NK-92 treated with Interleukin-12 subunit alpha and Interleukin-12 subunit beta, amount 100 ng/mL, for 24 hours (cell line): Measurements from ENCODE around the gene IFNG-AS1.
A peak's percentile ranks its signal among the peaks of the same experiment; 100 is the strongest.

Experiments used
- DNase-seq: peaks from one replicate; lab custom pipeline; 2025; lab: John Stamatoyannopoulos, UW

IFNG-AS1 gene

DNA sequence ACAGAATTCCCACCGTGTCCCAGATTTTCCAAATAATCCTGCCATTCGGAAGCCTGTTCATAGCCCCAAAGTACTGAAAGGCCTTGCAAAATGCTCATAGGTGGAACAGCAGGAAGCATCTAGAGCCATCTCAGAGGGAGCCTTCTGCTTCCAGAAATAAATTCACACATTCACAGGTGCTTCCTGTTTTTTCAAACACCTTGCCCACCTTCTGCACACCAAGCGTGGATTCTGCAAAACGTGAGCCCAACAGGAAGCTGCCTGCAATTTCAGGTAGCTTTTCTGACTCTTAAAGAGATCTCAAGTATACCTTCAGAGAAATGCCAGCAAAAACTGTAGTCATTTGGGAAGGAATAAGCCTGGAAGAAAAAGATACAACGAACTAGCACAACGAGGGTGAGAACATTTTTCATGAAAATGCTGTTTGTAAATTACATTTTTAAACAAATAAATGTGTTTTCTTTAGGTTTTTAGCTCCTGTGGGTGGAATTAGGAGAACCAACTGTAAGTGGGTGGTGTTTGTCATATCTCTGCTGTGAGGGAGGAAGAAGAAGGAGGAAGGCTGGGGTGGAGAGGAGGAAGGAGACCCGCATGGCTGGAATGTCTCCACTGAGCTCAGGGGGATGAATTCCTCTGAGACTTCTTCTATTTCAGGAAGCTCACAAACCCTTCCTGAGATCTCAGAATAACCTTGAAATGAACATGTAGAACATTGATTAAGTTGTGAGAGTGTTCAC, at the start of gene IFNG-AS1:
TSS of gene IFNG-AS1 (plus strand) at position 264 of the 737 bp plus-strand sequence.
- peak; percentile 30 for DNase-seq

DNA sequence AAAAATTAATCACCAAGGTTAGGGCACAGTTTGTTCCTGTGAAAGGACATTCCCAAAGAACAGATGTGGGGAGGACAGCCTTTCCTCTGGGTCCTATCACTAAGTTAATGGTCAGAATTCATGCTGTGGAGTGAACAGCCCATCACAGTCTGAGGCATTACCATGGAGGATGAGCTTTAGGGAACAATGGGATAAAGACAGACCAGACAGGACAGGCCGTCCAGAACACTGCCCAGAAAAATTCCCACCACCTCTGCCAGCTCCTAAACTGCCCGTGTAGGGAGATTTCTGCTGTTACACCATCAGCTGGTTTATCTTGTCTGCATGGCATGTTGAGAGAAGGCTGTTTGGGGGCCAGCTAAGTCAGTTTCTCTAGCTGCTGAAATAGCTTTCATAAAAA, 49.6 kb upstream of the IFNG-AS1 start:
- DNase-seq, result no peak

DNA sequence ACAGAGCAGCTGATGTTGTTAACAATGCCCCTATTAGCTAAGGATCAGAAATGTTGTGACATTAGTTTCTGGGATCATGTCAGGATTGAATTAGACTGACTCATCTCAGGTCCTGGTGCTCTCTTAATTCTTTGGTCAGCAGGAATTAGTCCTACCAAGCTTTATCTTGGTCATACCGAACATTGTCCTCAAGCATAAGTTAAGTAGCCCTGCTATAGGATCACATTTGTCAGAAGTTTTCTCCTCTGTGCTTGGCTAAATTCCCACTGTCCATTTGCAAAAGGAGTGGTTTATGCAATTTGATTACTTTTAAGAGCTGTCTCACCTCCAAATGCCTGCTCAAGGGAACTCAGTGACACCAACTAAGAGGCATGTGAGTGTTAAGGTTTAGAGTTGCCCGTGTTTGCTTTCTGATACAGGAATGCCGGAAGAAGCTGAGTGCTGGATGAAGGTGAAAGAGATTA, 48.4 kb upstream of the IFNG-AS1 start:
- DNase-seq, result no peak

DNA sequence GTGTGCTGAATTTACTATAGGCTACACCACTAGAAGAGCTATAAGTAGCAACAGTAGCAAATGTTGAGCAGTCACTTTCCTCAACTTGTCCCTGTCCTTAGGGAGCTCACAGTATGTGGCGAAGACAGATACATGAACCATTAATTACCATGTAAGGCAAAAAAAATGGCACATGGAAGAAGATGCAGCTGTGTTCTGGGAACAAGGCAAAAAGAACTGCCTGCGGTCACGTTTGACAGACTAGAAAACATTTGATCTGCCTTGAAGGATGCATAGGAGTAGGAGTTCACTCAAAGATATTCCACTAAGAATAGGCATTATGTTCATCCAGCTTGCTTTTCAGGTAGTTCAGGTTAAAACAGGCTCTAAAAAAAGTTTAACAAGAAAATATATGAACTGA, 46.5 kb upstream of the IFNG-AS1 start:
- no peak for DNase-seq

DNA sequence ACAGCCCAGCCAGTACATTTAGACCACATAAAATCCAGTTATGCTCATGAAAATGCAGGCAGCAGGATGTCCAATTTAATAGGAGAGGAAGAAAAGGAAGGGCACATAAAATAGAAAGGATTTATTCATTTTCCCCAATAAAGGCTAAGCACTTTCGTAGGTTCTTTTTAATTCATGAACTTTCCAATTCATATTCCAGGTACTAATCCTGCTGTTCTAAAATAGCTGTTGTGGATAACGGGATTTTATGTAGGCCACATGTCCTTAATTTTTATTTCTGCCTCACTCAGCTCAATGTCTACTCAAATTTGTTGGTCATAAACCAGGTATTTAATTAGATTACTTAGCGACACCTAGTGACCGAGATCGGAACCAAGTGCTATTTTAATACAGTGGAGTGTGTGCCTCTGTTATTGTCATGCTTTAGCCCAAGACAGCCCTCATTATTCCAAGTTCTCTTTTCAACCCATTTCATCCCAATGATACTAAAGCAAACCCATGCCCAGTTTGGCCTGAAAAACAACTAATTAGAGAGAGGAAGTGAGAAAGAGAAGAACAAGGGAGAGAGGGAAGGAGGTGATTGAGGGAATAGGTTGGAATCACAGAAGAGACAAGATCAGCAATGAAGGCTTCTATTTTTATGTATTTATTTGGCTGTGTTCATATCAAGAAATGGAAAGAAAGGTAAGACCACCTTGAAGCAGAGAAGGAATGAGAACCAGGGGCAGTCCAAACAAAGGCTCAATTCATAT, 45.9 kb upstream of the IFNG-AS1 start:
- DNase-seq, result peak; percentile 12

DNA sequence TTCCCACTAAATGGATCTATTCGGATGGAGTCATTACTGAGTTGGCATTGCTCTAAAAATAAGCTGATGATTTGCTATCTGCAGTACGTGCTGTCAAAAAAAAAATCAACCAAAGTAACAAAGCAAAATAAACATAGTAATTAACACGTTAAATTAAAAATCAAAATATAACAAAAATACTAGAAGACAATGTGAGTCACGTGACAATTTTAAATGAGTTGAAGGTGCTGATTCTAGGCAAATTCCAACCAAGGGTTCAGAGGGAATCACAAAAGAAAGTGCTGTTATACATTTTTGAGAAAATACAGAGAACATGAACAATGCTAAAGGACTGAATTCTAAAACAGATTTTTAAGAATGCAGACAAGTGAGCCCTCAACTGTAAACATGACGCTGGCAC, 45.2 kb upstream of the IFNG-AS1 start:
- DNase-seq, result no peak

DNA sequence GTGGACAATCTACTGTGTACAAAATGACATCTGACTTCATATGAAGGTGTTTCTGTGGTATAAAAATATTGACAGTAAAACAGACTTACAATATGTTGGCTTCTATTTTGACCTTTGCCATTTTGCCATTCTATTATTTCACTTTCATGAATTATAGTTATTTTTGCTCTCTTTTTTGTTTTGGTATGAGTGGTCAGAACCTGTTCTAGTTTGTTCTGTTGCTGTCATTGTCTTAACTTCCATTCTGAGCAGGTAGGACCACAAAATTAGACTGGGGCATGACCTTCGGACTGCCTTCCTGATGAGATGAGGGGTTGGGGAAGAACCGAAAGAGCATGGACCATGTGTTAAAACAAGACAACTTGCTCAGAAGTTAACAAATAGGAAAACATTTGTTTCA, 36.5 kb upstream of the IFNG-AS1 start:
- no peak for DNase-seq

DNA sequence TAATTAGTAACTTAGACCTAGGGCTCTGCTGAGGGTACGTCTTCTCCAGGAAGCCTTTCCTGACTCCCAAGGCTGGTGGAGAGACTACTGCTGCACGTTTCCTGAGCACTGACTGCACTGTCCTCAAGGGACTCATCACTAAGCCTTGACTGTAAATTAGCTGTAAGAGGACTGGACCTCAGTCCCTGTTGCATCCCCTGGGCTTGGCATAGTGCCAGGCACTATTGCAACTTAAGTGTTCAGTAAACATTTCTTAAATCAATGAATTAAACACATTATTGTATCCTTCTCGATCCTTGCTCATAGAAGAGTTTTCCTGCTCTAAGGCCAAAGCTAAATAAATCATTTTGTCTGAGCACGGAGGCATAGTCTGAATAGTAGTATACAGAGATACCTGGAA, 31.9 kb upstream of the IFNG-AS1 start:
- DNase-seq, result no peak

DNA sequence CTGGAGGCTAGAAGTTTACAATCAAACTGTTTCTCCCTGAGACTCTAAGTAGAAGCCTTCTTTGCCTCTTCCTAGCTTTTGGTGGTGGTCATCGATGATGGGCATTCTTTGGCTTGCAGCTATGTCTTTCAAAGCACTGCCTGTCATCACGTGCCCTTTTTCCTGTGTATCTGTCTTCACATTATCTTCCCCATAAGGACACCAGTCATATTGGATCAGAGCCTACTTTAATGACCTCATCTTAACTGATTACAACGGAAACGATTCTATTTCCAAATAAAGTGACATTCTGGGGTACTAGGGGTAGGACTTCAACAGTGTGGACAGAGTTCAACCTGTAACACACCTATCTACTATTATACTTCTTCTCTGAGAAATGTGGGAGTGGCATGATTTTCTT, 31.1 kb upstream of the IFNG-AS1 start:
- DNase-seq, result no peak

DNA sequence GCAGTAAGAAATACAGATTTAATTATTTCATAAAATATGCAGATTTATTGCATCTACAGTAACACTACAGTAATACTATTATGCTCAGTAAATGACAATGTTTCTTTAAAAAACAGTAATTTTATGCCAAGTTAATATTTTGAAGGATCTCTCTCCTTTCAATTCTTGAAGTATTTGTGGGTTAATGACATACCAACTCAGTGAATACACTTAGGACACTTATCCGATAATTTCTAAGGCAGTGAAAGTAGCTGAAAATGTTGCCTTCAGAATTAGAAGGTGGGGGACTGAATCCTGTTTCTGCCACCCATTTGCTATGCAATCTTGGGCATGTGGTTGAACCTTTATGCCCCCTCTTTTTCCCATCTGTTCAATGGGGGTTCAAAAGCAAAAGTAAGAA, 24.8 kb upstream of the IFNG-AS1 start:
- DNase-seq, result no peak

DNA sequence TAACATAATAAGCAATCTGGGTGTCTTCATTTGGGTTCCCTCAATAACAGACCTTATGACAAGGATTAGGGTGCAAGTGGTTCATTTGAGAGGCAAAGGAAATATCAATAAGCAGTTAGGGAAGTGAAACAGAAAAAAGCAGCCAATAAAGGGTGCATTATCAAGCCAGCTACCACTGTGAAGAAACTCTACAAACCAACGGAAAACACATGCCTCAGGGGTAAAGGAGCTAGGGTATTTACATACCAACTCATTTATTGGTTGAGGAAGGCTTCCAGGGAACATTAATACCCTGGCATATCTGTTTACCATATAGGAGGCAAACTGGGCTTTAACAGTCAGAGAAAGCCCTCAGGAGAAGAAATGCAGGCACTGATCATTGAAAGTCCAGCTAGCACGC, 22.7 kb upstream of the IFNG-AS1 start:
- no peak for DNase-seq

DNA sequence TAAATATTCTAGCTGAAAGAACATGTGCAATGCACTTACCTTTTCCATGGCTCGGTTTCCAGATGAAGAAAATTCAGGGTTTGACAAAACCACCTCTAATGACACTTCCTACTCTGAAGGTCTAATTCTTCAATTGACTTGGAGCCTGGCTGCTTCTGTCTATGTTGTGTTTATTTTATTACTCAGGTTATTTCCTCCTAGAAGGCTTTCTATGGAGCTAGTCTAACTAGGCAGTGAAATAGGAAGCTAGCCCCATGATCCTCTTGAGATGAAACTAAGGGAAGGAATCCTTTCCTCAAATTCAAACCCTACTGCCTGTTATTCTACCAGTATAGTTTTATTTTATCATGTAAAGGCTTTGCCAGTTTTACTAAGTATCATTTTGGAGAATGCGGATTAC, 20.9 kb upstream of the IFNG-AS1 start:
- no peak for DNase-seq

DNA sequence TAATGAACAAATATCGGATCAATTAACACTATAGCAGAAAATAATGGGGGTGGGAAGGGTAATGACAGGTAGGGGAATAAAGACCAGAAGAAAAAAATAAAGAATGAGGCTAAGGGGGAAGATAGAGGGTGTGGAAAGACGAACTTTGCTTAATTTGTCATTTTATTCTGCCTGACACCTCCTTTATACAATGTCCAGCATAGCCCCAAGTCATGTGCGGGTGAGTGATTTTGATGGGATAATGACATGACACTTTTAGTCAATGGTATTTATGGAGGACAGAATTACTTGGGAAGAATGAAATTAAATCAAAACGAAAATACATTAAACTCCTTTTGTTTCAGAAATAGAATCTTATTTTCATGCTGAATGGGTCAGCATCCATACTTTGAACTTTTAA, 20.5 kb upstream of the IFNG-AS1 start:
- no peak for DNase-seq

DNA sequence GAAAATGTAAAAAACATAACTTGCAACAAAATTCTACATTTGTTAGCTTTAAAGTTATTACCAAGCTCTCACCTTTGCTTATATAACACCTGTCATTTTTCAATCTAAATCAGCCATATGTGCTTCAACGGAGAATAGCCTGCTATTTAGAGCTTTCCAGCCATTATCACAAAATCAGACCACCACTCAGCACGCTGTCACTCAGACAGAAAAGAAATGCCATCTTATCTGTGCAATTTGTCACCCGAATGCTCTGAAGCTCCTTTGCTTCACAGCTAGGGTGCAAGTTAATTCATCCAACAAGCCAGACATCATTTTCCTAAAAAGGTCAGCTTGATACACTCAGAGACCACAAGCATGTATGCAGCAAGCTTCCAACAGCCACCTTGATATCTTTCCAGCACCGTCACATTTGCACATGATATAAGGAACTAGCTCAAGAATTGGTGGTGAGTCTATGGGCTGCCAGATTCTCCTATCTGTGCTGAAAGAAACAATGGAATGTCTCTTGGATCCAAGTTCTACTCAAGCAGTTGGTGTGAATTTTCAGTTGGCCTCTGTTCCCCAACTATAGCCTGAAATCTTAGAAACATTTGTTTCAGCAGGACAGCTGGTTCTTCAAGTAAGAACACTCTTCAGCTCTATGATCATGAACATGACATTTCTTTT, 20.0 kb upstream of the IFNG-AS1 start:
- DNase-seq, result no peak

DNA sequence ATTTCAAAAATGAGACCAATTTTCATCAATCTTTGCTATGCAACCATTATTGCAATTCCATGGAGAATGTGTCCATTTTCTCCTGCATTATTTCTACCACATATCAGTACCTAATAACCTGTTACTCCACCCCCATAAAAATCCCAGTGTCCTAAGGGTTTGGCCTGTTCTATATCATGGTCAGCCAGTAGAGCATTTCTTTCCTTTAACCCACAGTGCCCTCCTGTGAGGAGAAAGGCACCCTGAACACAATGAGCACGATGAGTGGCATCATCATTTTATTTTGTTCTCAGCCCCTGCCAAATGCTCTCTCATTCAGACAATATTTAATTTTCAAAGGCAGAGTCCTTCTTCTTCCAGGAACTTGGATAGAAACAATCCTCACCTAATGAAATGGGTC, 11.6 kb upstream of the IFNG-AS1 start:
- no peak for DNase-seq

DNA sequence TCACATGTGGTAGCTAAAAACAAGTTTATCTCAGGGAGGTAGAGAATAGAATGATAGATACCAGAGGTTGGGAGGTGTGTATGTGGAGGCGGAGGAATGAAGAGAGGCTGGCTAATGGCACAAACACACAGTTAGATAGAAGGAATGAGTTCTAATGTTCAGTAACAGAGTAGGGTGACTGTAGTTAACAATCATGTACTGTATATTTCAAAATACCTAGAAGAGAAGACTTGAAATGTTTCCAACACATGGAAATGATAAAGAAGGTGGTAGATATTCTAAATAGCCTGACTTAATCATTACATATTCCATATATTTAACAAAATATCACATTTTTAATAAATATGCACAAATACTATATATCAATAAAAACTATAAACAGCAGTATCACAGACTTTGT, 8.9 kb upstream of the IFNG-AS1 start:
- no peak for DNase-seq

DNA sequence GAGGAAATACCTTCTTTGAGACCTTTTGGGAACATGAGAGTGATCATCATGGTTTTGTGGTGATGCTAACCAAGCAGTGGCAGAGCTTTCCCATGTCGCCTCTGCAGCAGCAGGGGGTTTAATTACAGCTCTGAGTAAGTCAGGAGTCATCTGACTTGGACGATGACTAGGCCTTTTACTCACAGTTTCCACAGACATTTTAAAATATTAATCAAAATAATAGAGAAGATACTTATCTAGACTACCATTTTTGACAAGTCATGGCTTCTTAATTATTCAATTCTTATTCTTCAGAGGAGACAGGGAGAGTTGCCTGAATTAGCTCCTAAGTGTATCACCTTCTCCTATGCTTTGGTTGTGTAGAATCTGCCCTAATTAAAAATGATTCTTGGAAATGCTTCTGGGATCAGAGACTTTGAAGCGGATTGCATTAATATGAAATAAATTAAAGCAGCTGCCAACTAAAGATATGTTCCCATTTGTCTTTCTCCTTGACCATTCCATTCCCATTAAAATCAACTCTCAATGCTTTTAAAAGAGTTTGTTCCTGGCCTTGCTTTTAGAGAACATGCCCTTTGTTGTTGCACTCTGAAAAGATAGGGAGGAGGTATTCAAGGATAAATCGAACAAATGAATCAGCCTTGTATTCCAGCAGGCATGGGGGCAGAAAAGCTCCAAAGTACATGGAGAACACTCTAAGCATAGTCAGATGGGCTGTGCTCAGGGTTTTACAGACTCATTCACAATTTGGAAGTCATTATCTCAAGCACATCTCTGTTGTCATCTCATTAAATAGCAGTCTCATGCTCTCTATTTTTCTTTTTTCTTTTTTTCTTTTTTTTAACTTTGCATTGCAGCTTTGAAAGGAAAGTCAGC, 7.7 kb upstream of the IFNG-AS1 start:
- no peak for DNase-seq

DNA sequence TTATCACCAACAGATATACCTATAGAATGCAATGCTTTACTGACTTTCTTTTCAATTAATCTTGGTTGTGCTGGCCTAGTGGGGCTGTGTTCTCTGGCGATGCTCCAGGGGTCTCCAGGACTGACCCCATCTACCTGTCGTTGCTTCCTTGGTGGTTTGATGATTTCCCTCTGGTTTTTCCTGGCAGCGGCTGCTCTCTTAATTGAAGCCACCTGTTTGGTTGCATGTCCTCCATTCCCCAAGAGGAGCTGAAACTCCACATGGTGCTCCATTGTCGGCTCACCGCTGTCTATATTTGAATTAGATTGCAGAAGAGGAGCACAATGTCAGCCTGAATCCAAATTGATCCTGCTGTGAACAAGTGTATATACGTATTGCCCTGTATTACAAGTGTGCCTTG, 7.1 kb upstream of the IFNG-AS1 start:
- DNase-seq, result no peak

DNA sequence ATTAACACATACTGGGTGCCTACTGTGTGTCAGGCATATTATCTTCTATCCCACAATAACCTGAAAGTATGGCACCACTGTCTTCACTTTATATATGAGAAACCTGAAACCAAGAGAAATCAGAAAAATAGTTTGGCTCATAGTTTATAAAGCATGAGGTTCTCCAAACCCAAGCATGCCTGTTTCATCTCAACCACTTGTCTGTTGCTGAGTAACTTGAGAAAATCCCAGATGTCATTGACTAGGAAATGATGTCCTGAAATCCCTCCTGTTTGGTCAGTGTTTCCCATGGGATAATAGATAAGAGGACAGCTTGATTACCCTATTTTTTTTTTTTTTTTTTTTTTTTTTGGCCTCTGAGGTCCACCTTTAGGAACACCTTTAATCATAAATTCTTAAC, 2.6 kb upstream of the IFNG-AS1 start:
- DNase-seq, result no peak

DNA sequence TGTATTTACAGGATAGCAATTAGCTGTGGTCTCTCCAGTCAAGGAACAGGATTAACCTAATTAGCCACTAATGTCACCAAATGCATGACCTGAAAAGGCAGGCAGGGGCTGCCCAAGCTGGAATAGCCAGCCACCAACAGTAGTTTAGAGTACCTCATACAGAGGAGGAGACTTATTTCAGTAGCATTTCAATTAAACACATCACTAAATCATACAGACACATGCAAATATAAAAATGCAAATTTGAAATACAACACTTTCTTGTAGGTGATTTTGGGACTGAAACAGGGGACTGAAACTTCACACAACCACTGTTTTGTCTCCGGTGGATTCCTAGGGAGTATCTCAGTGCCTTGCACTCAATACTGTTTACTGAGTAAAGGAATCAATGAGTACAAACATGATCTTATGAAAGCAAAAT, 636 bp upstream of the IFNG-AS1 start:
- no peak for DNase-seq

DNA sequence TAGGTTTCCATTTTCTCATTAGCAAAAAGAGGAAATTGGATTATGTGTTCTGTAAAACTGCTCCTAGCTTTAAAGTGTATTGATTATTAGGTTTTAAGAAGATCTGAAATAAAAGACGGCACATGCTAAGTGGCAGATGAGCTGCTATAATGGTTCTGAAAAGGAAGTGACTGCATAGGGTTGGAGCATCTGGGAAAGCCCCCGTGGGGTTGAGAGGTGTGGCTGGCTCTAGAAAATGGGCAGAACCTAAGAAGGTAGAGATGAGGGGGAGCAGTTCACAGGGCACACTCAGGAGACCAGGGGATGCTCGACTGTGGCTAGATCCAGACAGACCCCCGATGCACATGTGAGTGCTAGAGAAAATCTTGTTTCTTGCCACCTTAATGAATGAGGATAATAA, 1.9 kb downstream of the IFNG-AS1 start:
- DNase-seq, result peak; percentile 32

DNA sequence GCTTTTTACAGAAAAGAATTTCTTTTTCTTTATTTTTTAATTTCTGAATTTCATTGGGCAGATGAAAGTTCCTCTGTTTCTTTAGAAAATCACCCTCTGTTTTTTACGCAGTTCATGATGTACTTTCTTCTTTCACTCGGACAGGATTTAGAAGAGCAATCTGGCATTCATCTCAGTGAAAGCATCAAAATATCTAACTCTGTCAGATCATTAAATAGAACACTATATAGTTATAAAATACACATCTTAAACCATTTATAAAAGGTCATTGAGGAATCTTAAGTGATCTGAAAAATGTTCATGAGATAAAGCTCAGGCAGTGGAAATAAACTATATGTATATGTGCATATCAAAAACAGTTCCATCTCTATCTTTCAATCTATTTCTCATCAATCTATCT, 3.9 kb downstream of the IFNG-AS1 start:
- no peak for DNase-seq
